A673 (cell line): ENCODE results near the gene ANKRD66. TPM values are rescaled to one million over a fixed set of nuclear protein-coding genes. Genes with fewer than 3 reads are reported as not detected.
"Not testable (repeated sequence)": the region's sequence is repeated elsewhere in the genome, so short reads cannot be mapped to it uniquely, and the experiment has no call there.

Experiments
- BruUV-seq: library from RNA; stranded (reverse); fragments of 400-500 nt; replicated peaks from 2 replicates; lab custom pipeline; 2021; lab: Mats Ljungman, UMichigan
- CTCF ChIA-PET: fragments of 300-600 bp; sonication (Branson Sonifier 250); formaldehyde crosslinking; loops from one replicate; lab custom pipeline; 2022; ENCODE audit warnings: antibody characterized with exemption; lab: Charles Lee
- POLR2A ChIA-PET: fragments of 300-600 bp; sonication (Branson Sonifier 250); formaldehyde crosslinking; loops from one replicate; lab custom pipeline; 2022; ENCODE audit warnings: antibody characterized with exemption; ENCODE audit not compliant: low non-redundant PET; lab: Charles Lee
- DNase-seq: peaks from one replicate; pipeline ENCODE4 v3.0.0-alpha.2; 2015; ENCODE audit warnings: low spot score
- H3K27ac ChIP-seq: fragments of 200-600 bp; sonication (generic); 2 replicates; pipeline ENCODE4 v1.5.1; 2016; ENCODE audit warnings: mixed run types, low read depth, mild to moderate bottlenecking, mixed read lengths, antibody characterized with exemption, low read length; ENCODE audit not compliant: poor library complexity, severe bottlenecking
- H3K27me3 ChIP-seq: fragments of 200-600 bp; sonication (generic); replicated peaks from 2 replicates; pipeline ENCODE4 v1.6.1; 2017; ENCODE audit warnings: mixed run types, low read depth, mild to moderate bottlenecking, mixed read lengths, antibody characterized with exemption, low read length; ENCODE audit not compliant: insufficient read depth, poor library complexity
- H3K36me3 ChIP-seq: fragments of 200-600 bp; sonication (generic); 2 replicates; pipeline ENCODE4 v1.6.1; 2016; ENCODE audit warnings: mixed run types, mild to moderate bottlenecking, mixed read lengths, antibody characterized with exemption, low read length; ENCODE audit not compliant: insufficient read depth, poor library complexity, severe bottlenecking
- H3K4me1 ChIP-seq: fragments of 200-600 bp; sonication (generic); 2 replicates; pipeline ENCODE4 v1.6.1; 2017; ENCODE audit warnings: mixed run types, mild to moderate bottlenecking, mixed read lengths, antibody characterized with exemption, low read length; ENCODE audit not compliant: insufficient read depth, poor library complexity, severe bottlenecking
- H3K4me3 ChIP-seq: fragments of 200-600 bp; sonication (generic); 2 replicates; pipeline ENCODE4 v1.5.1; 2016; ENCODE audit warnings: low read depth, mixed run types, mild to moderate bottlenecking, mixed read lengths, low read length; ENCODE audit not compliant: poor library complexity, severe bottlenecking
- H3K9me3 ChIP-seq: fragments of 200-600 bp; sonication (generic); 2 replicates; pipeline ENCODE4 v1.6.1; 2016; ENCODE audit warnings: mixed run types, low read depth, mild to moderate bottlenecking, mixed read lengths, antibody characterized with exemption, low read length; ENCODE audit not compliant: poor library complexity, severe bottlenecking
- CTCF ChIP-seq: fragments of 300-800, 200-600 bp; sonication (generic); conservative IDR thresholded peaks from 2 replicates; pipeline ENCODE4 v1.5.1; 2017; ENCODE audit warnings: low read depth, mild to moderate bottlenecking, antibody characterized with exemption, low read length, moderate library complexity, mixed read lengths
- EZH2 ChIP-seq: fragments of 200-600 bp; sonication (generic); IDR thresholded peaks from 2 replicates; pipeline ENCODE4 v1.6.1; 2017; ENCODE audit warnings: borderline replicate concordance, low read depth, mild to moderate bottlenecking, mixed read lengths, antibody characterized with exemption, low read length; ENCODE audit not compliant: poor library complexity, severe bottlenecking
- intact Hi-C: fragments of 100-400 bp; cut with micrococcal nuclease; formaldehyde crosslinking; loops from one replicate; pipeline ENCODE4 v1.10.0; 2022; ENCODE audit not compliant: unreplicated experiment
- total RNA-seq: library from RNA; stranded (reverse); gene quantifications from 2 replicates; pipeline ENCODE4 v1.2.3, GENCODE V29; 2021

Gene ANKRD66
- total RNA-seq, 1 experiment from 2014 or later, result not detected

- intact Hi-C loops, result no loop called here
- Histone ChIP-seq H3K4me1 (no peaks in the 10 kb centered on the region), H3K27me3 (peaks cover 24% of the 10 kb centered on the region), H3K27ac (no peak overlapping the region), H3K4me3 (no peak overlapping the region), H3K9me3 (no peaks in the 10 kb centered on the region), H3K36me3 (no peaks in the 10 kb centered on the region)
- DNase-seq, result no peak
- BruUV-seq, result no TSS peak
- ChIA-PET POLR2A (no interaction called here), CTCF (no interaction called here)
- no peak for TF ChIP-seq EZH2
- TF ChIP-seq CTCF, result no peak
Observed at GRCh38 chr6:46741910-46742309, 4.8 kb upstream of the ANKRD66 start.

GRCh38 chr6:46743425-46744158 lies 3.1 kb upstream of the ANKRD66 start:
- intact Hi-C loops, result no loop called here
- no TSS peak for BruUV-seq
- CTCF ChIA-PET, result no interaction called here
- no peak overlapping the region for H3K27ac ChIP-seq
- TF ChIP-seq EZH2, result no peak
- TF ChIP-seq CTCF, result no peak
- peaks cover 8% of the 10 kb centered on the region for H3K27me3 ChIP-seq
- POLR2A ChIA-PET, result no interaction called here
- no peaks in the 10 kb centered on the region for H3K9me3 ChIP-seq
- no peak overlapping the region for H3K4me3 ChIP-seq
- DNase-seq, result no peak
- H3K36me3 ChIP-seq, result no peaks in the 10 kb centered on the region
- no peaks in the 10 kb centered on the region for H3K4me1 ChIP-seq

GRCh38 chr6:46744159-46744725 lies 2.5 kb upstream of the ANKRD66 start:
- H3K4me3 ChIP-seq, H3K27ac ChIP-seq, H3K27me3 ChIP-seq, POLR2A ChIA-PET, DNase-seq, H3K9me3 ChIP-seq, BruUV-seq, H3K36me3 ChIP-seq, intact Hi-C loops, CTCF ChIA-PET, H3K4me1 ChIP-seq: not testable (repeated sequence)
